Glomerular visceral epithelial cell (primary cell): ENCODE measurements around the gene SDS.

ENCODE experiments used
- DNase-seq: peaks from one replicate; pipeline ENCODE4 v3.0.0-alpha.2; 2016; ENCODE audit errors: extremely low spot score

SDS gene

DNA sequence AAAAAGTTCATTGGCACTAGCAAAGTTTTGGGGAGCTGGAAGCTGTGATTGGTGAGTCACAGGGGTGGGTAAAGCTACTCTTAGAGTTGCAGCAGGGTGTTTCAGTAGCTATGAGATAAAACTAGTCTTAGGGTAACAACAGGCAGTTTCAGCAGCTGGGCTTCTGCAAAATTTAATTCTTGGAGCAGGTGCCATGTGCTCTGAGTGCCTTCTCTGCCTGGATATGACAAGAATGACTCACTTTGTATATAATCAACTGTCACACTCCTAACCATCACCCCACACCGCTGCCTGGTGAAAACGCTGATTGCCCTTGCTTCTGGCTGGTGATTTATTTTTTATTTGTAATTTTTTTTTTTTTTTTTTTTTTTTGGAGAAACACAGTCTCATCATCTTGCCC, 55.8 kb downstream of the SDS start:
- DNase-seq = no peak

DNA sequence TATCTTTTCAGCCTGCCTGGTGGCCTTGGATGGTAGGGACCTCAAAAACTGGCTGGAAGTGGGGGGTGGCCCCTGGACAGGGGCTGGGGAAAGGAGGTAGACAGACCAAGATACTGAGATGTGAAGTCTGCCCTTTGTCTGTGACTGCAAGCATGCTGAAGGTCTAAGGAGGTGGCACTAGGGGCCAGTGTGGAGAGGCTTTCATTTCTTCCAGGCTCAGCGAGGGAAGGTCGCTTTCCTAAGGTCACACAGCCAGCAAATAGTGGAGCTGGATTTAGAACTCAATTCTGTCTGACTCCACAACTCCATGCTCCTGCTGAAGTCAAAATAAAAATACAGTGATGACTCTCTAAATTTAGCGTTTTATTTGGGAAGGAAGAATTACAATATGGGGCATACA, 56.6 kb downstream of the SDS start:
- no peak for DNase-seq

DNA sequence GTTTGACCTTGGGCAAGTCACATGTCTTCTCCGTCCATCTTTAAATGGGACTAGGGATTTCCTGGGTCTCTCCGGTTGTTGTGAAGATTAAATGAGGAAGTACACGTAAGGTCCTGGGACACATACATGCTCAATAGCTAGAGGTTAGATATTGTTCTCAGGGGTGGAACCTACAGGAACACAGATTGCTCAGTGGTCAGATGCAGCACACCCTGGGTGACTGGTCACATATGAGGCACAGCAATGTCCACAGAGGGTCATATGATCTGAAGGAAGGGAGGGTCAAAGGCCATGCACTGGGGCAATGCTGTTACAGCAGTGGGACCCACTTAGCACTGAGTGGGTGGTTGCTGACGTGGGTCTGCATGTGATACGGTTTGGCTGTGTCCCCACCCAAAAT, 57.3 kb downstream of the SDS start:
- DNase-seq = no peak

DNA sequence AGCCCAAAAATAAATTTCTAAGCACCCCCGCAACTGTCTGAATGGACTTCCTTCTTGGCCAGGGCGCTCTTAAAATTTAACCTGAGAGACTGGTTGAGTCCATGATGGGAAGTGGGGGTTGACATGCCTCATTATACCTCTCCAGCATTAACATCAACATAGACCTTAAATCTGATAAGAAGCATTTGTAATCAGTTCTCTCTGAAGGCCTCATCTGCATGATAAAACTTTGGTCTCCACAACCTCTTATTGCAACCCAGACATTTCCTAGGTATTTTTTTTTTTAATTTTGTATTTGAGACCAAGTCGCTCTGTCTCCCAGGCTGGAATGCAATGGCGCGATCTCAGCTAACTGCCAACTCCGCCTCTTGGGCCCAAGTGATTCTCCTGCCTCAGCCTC, 58.4 kb downstream of the SDS start:
- no peak for DNase-seq
